Spleen (tissue), 11 donors: ENCODE data around the gene PACSIN2. TPM values are rescaled to one million over a fixed set of nuclear protein-coding genes. Genes with fewer than 3 reads are reported as not detected.

ENCODE experiments used
- DNase-seq: peaks from one replicate; pipeline ENCODE4 v3.0.0-alpha.2; 2020
- H3K27ac ChIP-seq, 8 donors: fragments of 200-600 bp; sonication (generic) in 7 of 8; 1 replicate in 4 of 8; 2 replicates in 4 of 8; pipeline versions ENCODE4 v1.5.0 to v1.8.0; 2016 to 2021; ENCODE audit warnings: inconsistent platforms in 4 of 8, mild to moderate bottlenecking in 4 of 8, moderate library complexity in 1 of 8
- H3K27me3 ChIP-seq, 7 donors: fragments of 200-600 bp; sonication (generic) in 6 of 7; replicated peaks in 1 of 7; 1 replicate in 4 of 7; 2 replicates in 3 of 7; pipeline versions ENCODE4 v1.5.0 to v1.8.0; 2016 to 2021; ENCODE audit warnings: inconsistent platforms in 3 of 7, mild to moderate bottlenecking in 1 of 7
- H3K36me3 ChIP-seq, 6 donors: fragments of 200-600 bp; sonication (generic) in 5 of 6; 1 replicate in 4 of 6; 2 replicates in 2 of 6; pipeline versions ENCODE4 v1.5.0 to v1.8.0; 2016 to 2021; ENCODE audit warnings: inconsistent platforms in 2 of 6
- H3K4me1 ChIP-seq, 6 donors: fragments of 200-600 bp; sonication (generic) in 5 of 6; 1 replicate in 3 of 6; 2 replicates in 3 of 6; pipeline versions ENCODE4 v1.5.0 to v1.8.0; 2016 to 2021; ENCODE audit warnings: inconsistent platforms in 3 of 6
- H3K4me3 ChIP-seq, 8 donors: fragments of 200-600 bp; sonication (generic) in 7 of 8; 1 replicate in 4 of 8; 2 replicates in 4 of 8; pipeline versions ENCODE4 v1.5.0 to v1.8.0; 2016 to 2021; ENCODE audit warnings: inconsistent platforms in 4 of 8, mild to moderate bottlenecking in 4 of 8, moderate library complexity in 2 of 8
- H3K9me3 ChIP-seq, 8 donors: fragments of 200-600 bp; sonication (generic) in 7 of 8; 1 replicate in 4 of 8; 2 replicates in 4 of 8; pipeline versions ENCODE4 v1.5.0 to v1.8.0; 2016 to 2021; ENCODE audit warnings: inconsistent platforms in 4 of 8
- POLR2A ChIP-seq, 3 donors: fragments of 450-650 bp; IDR thresholded peaks; one replicate each; pipeline ENCODE4 v1.5.1; 2017; ENCODE audit warnings: antibody characterized with exemption in 3 of 3, mild to moderate bottlenecking in 1 of 3
- POLR2AphosphoS5 ChIP-seq, 3 donors: sonication (generic); formaldehyde crosslinking; IDR thresholded peaks; one replicate each; pipeline ENCODE4 v1.5.1; 2017; ENCODE audit warnings: antibody characterized with exemption in 3 of 3
- WGBS, 5 donors: extraction: QIAGEN DNeasy Blood & Tissue Kit in 3 of 5; methylation state at CpG; one replicate each; pipeline versions ENCODE4 v1.1.5 to v1.1.7; 2013 to 2018; 5-methylcytosine and 5-hydroxymethylcytosine counted together
- intact Hi-C: fragments of 100-400 bp; cut with DNase I; formaldehyde crosslinking; loops from one replicate; pipeline ENCODE4 v1.15.0; 2023; ENCODE audit warnings: low total_unique reads
- polyA plus RNA-seq, 3 donors: library from polyadenylated mRNA; stranded (reverse); fragments of 200-250 nt; gene quantifications; one replicate each; pipeline ENCODE4 v1.2.1, GENCODE V29; 2013
- total RNA-seq, 7 donors: library from RNA; depleted of rRNA in 3 of 7; stranded (reverse); fragments of >200 nt in 3 of 7; fragmentation: NEBNext Ultra II Directional in 4 of 7; extraction: Animal tissue kit (Norgen Biotek cat#: 25700) in 4 of 7; gene quantifications; one replicate each; pipeline versions ENCODE4 v1.1.0 to v1.2.1, GENCODE V29; 2016 to 2021
- TF ChIP-seq, protein P1 (sequence below), 11 experiments: fragments of 200-600 bp in 7 of 11; fragments of 450-650 bp in 4 of 11; sonication (generic) in 4 of 11; IDR thresholded peaks in 8 of 11; conservative IDR thresholded peaks in 3 of 11; 1 replicate in 7 of 11; 2 replicates in 4 of 11; pipeline versions ENCODE4 v1.4.0 to v1.8.0; 2016 to 2021; ENCODE audit warnings: antibody characterized with exemption in 11 of 11, inconsistent platforms in 4 of 11, mild to moderate bottlenecking in 1 of 11
- donor health status: healthy with polysubstance abuse.
- donor health status: DM: no; HTN: no; CAD: no; lungs with moderate emphysema.
- donor health status: DM: no; HTN: no; CAD: no.
- donor health status: Bipolar disorder and iron deficiency.
- donor health status: healthy.
- donor health status: DM: no; HTN: no; CAD: no.
- donor health status: DM: yes; HTN: yes; CAD: no.

PACSIN2 gene
- total and polyA plus RNA-seq, 10 donors: 24.2 to 98.1 (median 64.2) TPM

GRCh38 chr22:43015677-43016042, 711 bp upstream of the PACSIN2 start:
- H3K4me1 ChIP-seq: peaks cover 8 to 41% (median 26%) of the 10 kb centered on the region in 6 donors
- WGBS, 5 donors: 14 to 26% (median 17%) methylated on average over 5 of the region's 5 CpGs

GRCh38 chr22:43014316-43014868, 557 bp downstream of the PACSIN2 start:
- H3K4me3 ChIP-seq: peak overlapping the region; percentile 65 to 95 (median 82)
- whole genome bisulfite sequencing, 5 donors: 0 to 2% (median 1%) methylated on average over 18 to 39 of the region's 39 CpGs
- no peaks in the 10 kb centered on the region for H3K36me3 ChIP-seq
- peak; percentile 91 for DNase-seq
- no peaks in the 10 kb centered on the region for H3K9me3 ChIP-seq
- TF ChIP-seq POLR2AphosphoS5 (IDR thresholded peaks at IDR 0.05) (peak in 1 of 3 donors; percentile 1), POLR2A (IDR thresholded peaks at IDR 0.05) (no peak)
- TF ChIP-seq, protein P1, sequence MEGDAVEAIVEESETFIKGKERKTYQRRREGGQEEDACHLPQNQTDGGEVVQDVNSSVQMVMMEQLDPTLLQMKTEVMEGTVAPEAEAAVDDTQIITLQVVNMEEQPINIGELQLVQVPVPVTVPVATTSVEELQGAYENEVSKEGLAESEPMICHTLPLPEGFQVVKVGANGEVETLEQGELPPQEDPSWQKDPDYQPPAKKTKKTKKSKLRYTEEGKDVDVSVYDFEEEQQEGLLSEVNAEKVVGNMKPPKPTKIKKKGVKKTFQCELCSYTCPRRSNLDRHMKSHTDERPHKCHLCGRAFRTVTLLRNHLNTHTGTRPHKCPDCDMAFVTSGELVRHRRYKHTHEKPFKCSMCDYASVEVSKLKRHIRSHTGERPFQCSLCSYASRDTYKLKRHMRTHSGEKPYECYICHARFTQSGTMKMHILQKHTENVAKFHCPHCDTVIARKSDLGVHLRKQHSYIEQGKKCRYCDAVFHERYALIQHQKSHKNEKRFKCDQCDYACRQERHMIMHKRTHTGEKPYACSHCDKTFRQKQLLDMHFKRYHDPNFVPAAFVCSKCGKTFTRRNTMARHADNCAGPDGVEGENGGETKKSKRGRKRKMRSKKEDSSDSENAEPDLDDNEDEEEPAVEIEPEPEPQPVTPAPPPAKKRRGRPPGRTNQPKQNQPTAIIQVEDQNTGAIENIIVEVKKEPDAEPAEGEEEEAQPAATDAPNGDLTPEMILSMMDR (IDR thresholded peaks at IDR 0.05 in 8 of 11, conservative IDR thresholded peaks at IDR 0.05 in 3 of 11): no peak
- intact Hi-C loops: no loop called here
- no peaks in the 10 kb centered on the region for H3K27me3 ChIP-seq
- peak overlapping the region in 7 of 8 donors; percentile 51 to 89 (median 82) for H3K27ac ChIP-seq
- peaks cover 8 to 54% (median 28%) of the 10 kb centered on the region in 6 donors for H3K4me1 ChIP-seq

More at GRCh38 chr22:43015677-43016042, 711 bp upstream of the PACSIN2 start:
- Histone ChIP-seq H3K36me3 (no peaks in the 10 kb centered on the region), H3K9me3 (no peaks in the 10 kb centered on the region), H3K27me3 (no peaks in the 10 kb centered on the region), H3K27ac (peak overlapping the region in 5 of 8 donors; percentile 74 to 89 (median 84)), H3K4me3 (peak overlapping the region; percentile 65 to 95 (median 82))
- TF ChIP-seq, protein P1 (IDR thresholded peaks at IDR 0.05 in 8 of 11, conservative IDR thresholded peaks at IDR 0.05 in 3 of 11): no peak
- TF ChIP-seq POLR2AphosphoS5 (IDR thresholded peaks at IDR 0.05) (no peak), POLR2A (IDR thresholded peaks at IDR 0.05) (no peak)
- DNase-seq: no peak
- intact Hi-C loops: no loop called here

GRCh38 chr22:43013355-43014315, 1.3 kb downstream of the PACSIN2 start:
- intact Hi-C loops: no loop called here
- WGBS, 5 donors: 11 to 16% (median 11%) methylated on average over 15 to 16 of the region's 16 CpGs
- Histone ChIP-seq H3K27ac (peak overlapping the region in 5 of 8 donors; percentile 74 to 89 (median 84)), H3K4me1 (peaks cover 8 to 61% (median 32%) of the 10 kb centered on the region in 6 donors), H3K27me3 (no peaks in the 10 kb centered on the region), H3K9me3 (no peaks in the 10 kb centered on the region), H3K36me3 (no peaks in the 10 kb centered on the region), H3K4me3 (peak overlapping the region; percentile 65 to 95 (median 82))
- TF ChIP-seq, protein P1 (IDR thresholded peaks at IDR 0.05 in 8 of 11, conservative IDR thresholded peaks at IDR 0.05 in 3 of 11): no peak
- TF ChIP-seq POLR2AphosphoS5 (IDR thresholded peaks at IDR 0.05): no peak
- no peak for TF ChIP-seq POLR2A (IDR thresholded peaks at IDR 0.05)
- no peak for DNase-seq

- Histone ChIP-seq H3K9me3 (no peaks in the 10 kb centered on the region), H3K4me1 (peaks cover 8 to 71% (median 38%) of the 10 kb centered on the region in 6 donors), H3K27me3 (no peaks in the 10 kb centered on the region), H3K4me3 (no peak overlapping the region), H3K27ac (no peak overlapping the region), H3K36me3 (no peaks in the 10 kb centered on the region)
- no peak for DNase-seq
- TF ChIP-seq POLR2AphosphoS5 (IDR thresholded peaks at IDR 0.05): no peak
- no peak for TF ChIP-seq POLR2A (IDR thresholded peaks at IDR 0.05)
- TF ChIP-seq, protein P1 (IDR thresholded peaks at IDR 0.05 in 8 of 11, conservative IDR thresholded peaks at IDR 0.05 in 3 of 11): no peak
- intact Hi-C loops: no loop called here
- WGBS, 5 donors: 90 to 96% (median 92%) methylated on average over 6 of the region's 6 CpGs
Observed at GRCh38 chr22:43012390-43012789, 2.6 kb downstream of the PACSIN2 start.
